ENCODE results near the gene NKAPD1. TPM values are rescaled to one million over a fixed set of nuclear protein-coding genes. Genes with fewer than 3 reads are reported as not detected.

NKAPD1 gene, protein sequence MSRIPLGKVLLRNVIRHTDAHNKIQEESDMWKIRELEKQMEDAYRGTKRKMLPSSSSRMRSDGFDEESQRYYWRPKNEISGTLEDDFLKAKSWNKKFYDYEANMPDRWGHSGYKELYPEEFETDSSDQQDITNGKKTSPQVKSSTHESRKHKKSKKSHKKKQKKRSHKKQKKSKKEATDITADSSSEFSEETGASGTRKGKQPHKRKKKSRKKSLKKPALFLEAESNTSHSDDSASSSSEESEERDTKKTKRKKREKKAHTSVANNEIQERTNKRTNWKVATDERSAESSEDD
- 13.3 and 18.9 TPM in 2 replicates for total RNA-seq

DNA sequence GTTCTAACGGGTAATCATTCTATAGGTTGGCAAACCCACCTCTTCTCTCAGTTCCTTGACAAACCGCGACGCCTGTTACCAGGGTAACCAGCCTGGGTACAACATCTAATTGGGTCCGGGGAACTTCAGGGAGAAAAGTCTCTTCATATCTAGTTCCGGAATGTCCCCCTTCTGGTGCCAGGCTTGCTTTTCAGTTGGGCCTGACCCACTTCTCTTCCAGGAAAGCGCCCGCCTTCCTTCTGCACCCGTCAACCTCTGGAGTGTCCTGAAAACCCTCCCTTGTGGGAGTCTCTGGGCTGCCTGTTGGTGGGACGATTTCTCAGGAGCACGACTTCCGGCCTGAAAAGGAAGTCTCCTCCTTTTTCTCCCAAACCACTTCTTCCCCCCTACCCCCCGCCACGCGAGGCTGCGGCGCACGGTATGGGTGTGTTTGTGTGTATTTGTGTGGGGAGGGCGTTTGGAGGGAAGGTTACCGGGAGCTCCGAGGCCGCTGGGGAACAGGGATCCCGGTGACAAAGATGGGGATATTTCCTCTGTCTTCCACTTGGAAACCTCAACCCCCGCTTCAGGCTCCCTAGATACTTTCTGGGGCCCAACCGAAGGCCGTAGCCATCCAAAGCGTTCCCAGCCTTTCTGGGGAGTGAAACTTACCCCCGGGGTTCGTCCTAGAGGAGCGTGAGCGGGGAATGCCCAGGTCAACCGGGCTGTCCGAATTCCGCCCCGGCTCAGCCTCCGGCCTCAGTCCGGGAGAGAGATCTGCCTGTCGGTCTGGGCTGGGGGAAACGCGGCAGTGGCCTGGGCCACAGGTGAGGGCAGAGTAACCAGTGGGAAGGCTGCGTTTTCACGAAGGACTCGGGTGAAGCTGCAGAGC is at the start of gene NKAPD1, which contains the start of gene PIH1D2:
NKAPD1 (plus strand) TSS at position 359 of the 871 bp plus-strand sequence. CDS start 1,276 bp downstream, outside the sequence.
PIH1D2 (minus strand) TSS at position 77 of the 871 bp plus-strand sequence. CDS start 843 bp downstream, outside the sequence.

DNA sequence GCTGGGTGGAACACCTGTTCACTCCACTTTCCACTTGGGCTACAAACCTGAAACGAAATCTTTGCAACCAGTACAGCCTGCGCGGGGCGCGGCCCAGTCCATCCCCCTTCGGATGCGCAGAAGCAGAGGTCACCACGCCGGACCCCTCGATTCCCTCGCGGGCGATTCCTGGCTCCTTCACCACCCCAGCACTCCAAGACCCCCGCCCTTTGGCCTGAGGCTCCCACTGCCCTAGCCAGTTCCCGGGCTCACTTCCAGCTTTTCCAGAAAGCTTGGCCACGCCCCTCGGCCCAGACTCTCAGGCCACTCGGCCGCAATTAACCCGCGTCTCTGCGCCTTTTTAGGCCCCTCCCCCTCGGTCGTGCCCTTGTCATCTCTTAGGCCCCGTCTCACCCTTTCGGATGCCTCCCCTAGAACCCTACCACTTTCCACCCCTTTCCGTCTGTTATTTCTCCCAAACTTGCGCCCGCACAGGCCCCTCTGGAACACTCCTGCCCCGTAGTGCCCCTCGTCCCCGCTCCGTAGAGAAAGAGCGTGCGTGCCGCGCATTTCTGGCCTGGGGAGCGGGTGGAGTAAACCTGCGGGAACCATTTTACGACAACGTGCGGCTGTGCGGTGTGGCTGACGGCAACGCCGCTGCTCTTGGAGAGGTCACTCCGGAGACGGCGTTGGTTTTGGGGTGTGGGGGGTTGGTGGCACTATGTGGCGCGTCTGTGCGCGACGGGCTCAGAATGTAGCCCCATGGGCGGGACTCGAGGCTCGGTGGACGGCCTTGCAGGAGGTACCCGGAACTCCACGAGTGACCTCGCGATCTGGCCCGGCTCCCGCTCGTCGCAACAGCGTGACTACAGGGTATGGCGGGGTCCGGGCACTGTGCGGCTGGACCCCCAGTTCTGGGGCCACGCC is 49.1 kb upstream of the NKAPD1 start, which contains the start of gene DLAT:
DLAT (plus strand) TSS at position 636 of the 906 bp plus-strand sequence; CDS start at position 701, 65 bp downstream.

DNA sequence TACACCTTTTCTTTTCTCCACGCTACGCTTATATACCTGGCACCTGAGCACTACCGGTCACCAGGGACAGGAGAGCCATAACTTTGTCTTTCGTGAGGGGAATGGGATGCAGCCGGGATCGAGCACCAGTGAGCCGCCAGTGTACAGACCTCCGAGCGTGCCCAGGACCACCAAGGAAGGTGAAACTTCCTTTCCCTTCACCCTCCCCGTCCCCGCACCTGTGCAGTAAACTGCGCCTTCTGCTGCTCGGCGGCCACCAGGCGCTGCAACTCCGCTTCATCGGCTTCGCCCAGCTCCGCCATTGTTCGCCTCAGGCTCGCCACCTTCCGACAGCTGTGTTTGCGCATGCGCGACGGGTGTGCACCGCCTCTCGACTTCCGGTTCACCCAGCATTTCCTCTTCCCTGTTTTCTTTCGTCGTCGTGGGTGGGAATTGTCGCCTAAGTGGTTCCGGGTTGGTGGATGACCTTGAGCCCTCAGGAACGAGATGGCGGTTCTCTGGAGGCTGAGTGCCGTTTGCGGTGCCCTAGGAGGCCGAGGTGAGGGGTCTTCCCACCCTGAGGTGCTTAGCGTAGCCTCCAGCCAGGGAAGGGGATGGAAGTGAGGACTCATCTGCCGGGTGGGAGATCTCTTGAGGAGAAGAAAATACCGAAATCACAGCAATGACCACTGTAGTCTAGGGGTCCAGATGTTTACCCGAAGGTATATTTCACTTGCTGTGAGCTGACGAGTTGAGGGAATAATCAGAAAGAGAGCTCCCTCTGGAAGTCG is 12.5 kb downstream of the NKAPD1 start, which contains the start of the genes SDHD and TIMM8B:
SDHD (plus strand) TSS at position 452 of the 770 bp plus-strand sequence; CDS start at position 487, 35 bp downstream.
TIMM8B (minus strand) TSS at position 335 of the 770 bp plus-strand sequence; CDS start at position 302, 33 bp downstream.

Other genes starting within 250 kb of the NKAPD1 start
- 13.5 and 18.2 TPM in 2 replicates for gene ALG9, start 202.7 kb upstream of the NKAPD1 start, total RNA-seq
- gene FDXACB1, start 195.1 kb upstream of the NKAPD1 start, total RNA-seq = 1.5 and 2.5 TPM in 2 replicates
- 19.3 and 24.9 TPM in 2 replicates for gene CFAP68, start 194.8 kb upstream of the NKAPD1 start, total RNA-seq
- gene CRYAB, start 162.5 kb upstream of the NKAPD1 start, total RNA-seq = 53.4 and 56.3 TPM in 2 replicates
- 0.94 and 2.0 TPM in 2 replicates for gene HSPB2, start 161.6 kb upstream of the NKAPD1 start, total RNA-seq
- 1.4 and 2.2 TPM in 2 replicates for gene C11orf52, start 155.4 kb upstream of the NKAPD1 start, total RNA-seq
- gene DIXDC1, start 137.0 kb upstream of the NKAPD1 start, total RNA-seq = 15.8 and 16.3 TPM in 2 replicates
- 14.0 and 15.3 TPM in 2 replicates for gene DLAT, start 48.9 kb upstream of the NKAPD1 start, total RNA-seq
- gene PIH1D2, start 282 bp upstream of the NKAPD1 start, total RNA-seq = 0.87 and 1.8 TPM in 2 replicates
- 35.3 and 36.7 TPM in 2 replicates for gene TIMM8B, start 12.5 kb downstream of the NKAPD1 start, total RNA-seq
- gene SDHD, start 12.6 kb downstream of the NKAPD1 start, total RNA-seq = 88.9 and 89.9 TPM in 2 replicates
- gene IL18, start 89.8 kb downstream of the NKAPD1 start, total RNA-seq = 0.24 and 0.37 TPM in 2 replicates
- gene TEX12, start 93.1 kb downstream of the NKAPD1 start, total RNA-seq = 0.31 TPM in 1 of 2 replicates, not detected in the other
- gene BCO2, start 101.2 kb downstream of the NKAPD1 start, total RNA-seq = 0.81 and 1.2 TPM in 2 replicates
- gene PTS, start 152.1 kb downstream of the NKAPD1 start, total RNA-seq = 17.2 and 17.7 TPM in 2 replicates
- not detected in 2 replicates for gene PLET1, start 186.6 kb downstream of the NKAPD1 start, total RNA-seq